Mucosa of rectum (tissue), 2 donors: ENCODE results near the gene CHD5.

Experiments used
- H3K27ac ChIP-seq, 2 donors: one replicate each; pipeline ENCODE4 v1.7.0; 2013; ENCODE audit warnings: inconsistent platforms in 2 of 2, low read depth in 2 of 2, low read length in 2 of 2
- H3K27me3 ChIP-seq, 2 donors: one replicate each; pipeline ENCODE4 v1.7.0; 2013; ENCODE audit warnings: low read length in 2 of 2; ENCODE audit not compliant: control insufficient read depth in 2 of 2, insufficient read depth in 2 of 2
- H3K36me3 ChIP-seq, 2 donors: one replicate each; pipeline ENCODE4 v1.7.0; 2013; ENCODE audit warnings: low read length in 2 of 2; ENCODE audit not compliant: control insufficient read depth in 2 of 2, insufficient read depth in 2 of 2
- H3K4me1 ChIP-seq, 2 donors: one replicate each; pipeline ENCODE4 v1.7.0; 2013; ENCODE audit warnings: low read length in 2 of 2, mild to moderate bottlenecking in 1 of 2; ENCODE audit not compliant: control insufficient read depth in 2 of 2, insufficient read depth in 2 of 2
- H3K4me3 ChIP-seq, 2 donors: one replicate each; pipeline ENCODE4 v1.7.0; 2013; ENCODE audit warnings: low read length in 2 of 2
- H3K9ac ChIP-seq, 2 donors: one replicate each; pipeline ENCODE4 v1.7.0; 2013; ENCODE audit warnings: low read length in 2 of 2, low read depth in 1 of 2, mild to moderate bottlenecking in 1 of 2
- H3K9me3 ChIP-seq, 2 donors: one replicate each; pipeline ENCODE4 v1.7.0; 2013; ENCODE audit warnings: low read length in 2 of 2; ENCODE audit not compliant: control insufficient read depth in 2 of 2
- donor health status: healthy.
- donor health status: Normal muscosa, but diverticular disease.

The CHD5 gene

DNA sequence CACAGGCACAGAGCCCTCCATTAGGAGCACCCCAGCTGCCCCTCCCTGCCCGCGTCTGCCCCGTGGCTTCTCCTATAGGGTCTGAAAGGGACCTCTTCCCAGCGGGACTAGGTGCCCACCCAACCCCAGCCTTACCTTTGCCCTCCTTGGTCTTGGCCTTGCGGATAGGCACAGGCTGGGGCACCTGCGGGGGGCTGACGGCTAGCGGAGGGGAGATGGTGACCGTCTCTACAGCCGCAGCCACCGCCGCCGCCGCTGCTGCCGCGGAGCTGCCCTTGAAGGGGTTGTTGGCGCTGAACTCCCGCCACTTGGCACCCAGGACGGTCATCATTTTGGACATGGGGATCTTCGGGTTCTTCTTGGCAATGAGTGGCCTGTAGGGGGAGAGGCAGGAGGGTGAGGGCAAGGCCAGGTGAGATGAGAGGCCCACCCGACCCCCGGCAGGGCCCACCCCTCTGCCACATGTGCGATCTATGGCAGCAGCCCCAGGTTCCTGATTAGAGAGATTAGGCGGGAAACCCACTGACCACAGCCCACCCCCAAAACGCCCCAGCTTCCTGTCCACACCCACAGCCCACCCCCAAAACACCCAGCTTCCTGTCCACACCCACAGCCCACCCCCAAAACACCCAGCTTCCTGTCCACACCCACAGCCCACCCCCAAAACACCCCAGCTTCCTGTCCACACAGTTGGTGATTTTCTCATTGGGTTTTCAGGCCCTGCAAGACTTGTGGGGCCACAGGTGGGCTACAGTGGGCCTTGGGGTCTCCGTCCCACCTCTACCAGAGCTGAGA, 25.4 kb downstream of the CHD5 start:
- H3K9ac ChIP-seq, result no peak overlapping the region
- no peaks in the 10 kb centered on the region for H3K9me3 ChIP-seq
- H3K4me3 ChIP-seq, result no peak overlapping the region
- H3K36me3 ChIP-seq, result no peaks in the 10 kb centered on the region
- peaks cover 3 to 18% of the 10 kb centered on the region in 2 donors for H3K4me1 ChIP-seq
- no peak overlapping the region for H3K27ac ChIP-seq
- H3K27me3 ChIP-seq, result no peaks in the 10 kb centered on the region

DNA sequence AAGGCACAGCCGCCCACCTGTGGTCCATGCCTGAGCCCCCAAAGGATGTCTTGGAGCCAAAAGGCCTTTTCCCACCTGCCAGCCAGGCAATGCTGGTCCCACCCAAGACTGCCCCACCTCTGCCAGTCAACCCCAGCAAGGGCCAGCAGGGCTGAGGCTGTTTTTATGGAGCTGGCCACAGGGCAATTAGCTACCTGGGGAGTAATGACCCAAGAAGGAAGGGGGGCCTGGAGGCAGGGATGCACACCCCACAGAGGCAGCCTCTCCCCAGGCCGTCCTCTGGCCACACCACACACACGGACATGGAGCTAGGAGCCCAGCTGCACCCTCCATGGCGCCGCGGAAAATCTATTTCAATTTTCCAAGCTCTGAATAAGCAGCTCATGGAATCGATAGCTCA, 27.2 kb downstream of the CHD5 start:
- Histone ChIP-seq H3K27me3 (peaks cover 0 to 3% of the 10 kb centered on the region in 2 donors), H3K4me1 (peaks cover 3 to 15% of the 10 kb centered on the region in 2 donors), H3K27ac (no peak overlapping the region), H3K9ac (no peak overlapping the region), H3K4me3 (no peak overlapping the region), H3K36me3 (no peaks in the 10 kb centered on the region), H3K9me3 (no peaks in the 10 kb centered on the region)

DNA sequence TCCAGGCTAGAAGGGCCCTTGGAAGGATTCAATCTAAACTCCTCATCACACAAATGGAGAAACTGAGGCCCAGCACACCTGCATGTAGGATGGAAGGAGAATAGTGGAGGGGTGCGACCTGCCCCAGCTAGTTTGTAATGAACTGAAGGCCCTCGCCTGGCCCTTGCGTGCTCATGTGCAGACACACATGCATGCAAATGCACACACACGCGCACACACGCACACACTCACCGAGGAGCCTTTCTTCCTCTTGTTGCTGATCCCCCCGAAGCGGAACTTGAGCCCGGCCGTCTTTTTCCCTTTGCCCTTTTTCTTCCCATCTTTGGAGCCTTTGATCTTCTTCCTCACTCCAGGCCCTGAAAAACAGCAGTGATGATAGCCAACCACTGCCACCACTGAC, 27.9 kb downstream of the CHD5 start:
- Histone ChIP-seq H3K27ac (no peak overlapping the region), H3K27me3 (peaks cover 0 to 6% of the 10 kb centered on the region in 2 donors), H3K9me3 (no peaks in the 10 kb centered on the region), H3K9ac (no peak overlapping the region), H3K36me3 (no peaks in the 10 kb centered on the region), H3K4me3 (no peak overlapping the region), H3K4me1 (peaks cover 0 to 8% of the 10 kb centered on the region in 2 donors)

DNA sequence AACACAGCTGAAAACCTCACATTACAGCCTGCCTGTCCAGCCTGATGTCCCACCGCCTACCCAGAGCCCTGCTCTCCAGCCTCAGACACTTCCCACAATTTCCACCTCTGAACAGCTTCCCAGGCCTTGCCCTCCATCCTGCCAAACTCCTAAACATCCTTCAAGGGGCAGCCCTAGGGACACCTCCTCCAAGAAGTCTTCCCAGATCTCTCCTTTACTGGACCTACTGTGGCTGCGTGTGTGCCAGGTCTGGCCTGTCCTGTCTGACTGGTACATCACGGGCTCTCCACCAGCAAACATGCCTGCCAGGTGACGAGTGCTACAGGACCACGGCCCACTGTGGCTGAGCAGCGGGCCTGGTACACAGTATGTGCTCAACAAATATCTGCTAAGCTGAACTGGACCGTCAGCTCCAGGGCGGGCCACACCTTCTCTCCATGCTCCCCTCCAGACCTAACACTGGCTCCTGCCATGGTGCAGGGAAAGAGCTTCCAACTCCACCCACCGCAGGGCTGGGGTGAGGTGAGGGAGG, 28.8 kb downstream of the CHD5 start:
- Histone ChIP-seq H3K27ac (no peak overlapping the region), H3K4me1 (no peaks in the 10 kb centered on the region), H3K9me3 (no peaks in the 10 kb centered on the region), H3K9ac (no peak overlapping the region), H3K4me3 (no peak overlapping the region), H3K27me3 (peaks cover 0 to 6% of the 10 kb centered on the region in 2 donors), H3K36me3 (no peaks in the 10 kb centered on the region)

DNA sequence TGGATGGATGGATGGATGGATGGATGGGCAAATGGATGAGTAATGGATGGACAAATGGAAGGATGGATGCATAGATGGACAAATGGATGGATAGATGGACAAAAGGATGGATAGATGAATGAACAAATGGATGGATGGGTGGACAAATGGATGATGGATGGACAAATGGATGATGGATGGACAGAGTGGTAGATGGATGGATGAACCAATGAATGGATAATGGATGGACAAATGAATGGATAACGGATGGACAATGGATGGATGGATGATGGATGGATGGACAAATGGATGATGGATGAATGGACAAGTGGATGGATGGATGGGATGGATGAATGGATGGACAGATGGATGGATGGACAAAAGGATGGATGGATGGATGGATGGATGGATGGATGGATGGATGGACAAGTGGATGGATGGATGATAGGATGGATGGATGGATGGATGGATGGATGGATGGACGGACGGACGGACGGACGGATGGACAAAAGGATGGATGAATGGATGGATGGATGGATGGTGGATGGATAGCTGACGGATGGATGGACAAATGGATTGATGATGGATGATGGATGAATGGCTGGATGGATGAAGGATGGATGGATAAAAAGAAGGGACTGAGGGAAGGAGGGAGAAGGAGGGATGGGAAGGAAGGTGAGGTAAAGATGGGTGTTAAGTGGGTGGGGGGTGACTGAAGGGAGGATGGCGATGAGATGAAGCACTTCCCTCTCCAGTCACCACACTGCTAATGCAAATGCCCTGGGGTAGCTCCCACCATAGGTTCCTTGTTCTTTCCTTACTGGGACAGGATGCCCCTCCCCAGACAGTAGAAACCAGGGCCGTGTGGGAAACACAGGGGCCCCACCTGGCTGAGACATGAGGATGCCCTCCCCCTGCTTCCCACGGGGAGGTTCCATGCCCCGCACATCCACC, 29.8 kb downstream of the CHD5 start:
- Histone ChIP-seq H3K27ac (no peak overlapping the region), H3K9me3 (no peaks in the 10 kb centered on the region), H3K36me3 (no peaks in the 10 kb centered on the region), H3K9ac (no peak overlapping the region), H3K4me3 (no peak overlapping the region), H3K27me3 (peaks cover 0 to 6% of the 10 kb centered on the region in 2 donors), H3K4me1 (no peaks in the 10 kb centered on the region)

DNA sequence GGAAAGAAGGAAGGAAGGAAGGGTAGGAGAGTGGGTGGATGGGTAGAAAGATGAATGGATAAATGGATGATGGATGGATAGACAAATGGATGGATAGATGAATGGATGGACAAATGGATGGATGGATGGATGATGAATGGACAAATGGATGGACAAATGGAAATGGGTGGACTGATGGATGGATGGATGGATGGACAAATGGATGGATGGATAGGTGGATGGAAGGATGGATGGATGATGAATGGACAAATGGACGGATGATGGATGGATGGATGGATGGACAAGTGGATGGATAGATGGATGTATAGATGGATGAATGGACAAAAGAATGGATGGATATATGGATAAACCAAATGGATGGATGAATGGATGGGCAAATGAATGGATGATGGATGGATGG, 30.5 kb downstream of the CHD5 start:
- H3K9me3 ChIP-seq, result no peaks in the 10 kb centered on the region
- peaks cover 0 to 6% of the 10 kb centered on the region in 2 donors for H3K27me3 ChIP-seq
- H3K36me3 ChIP-seq, result no peaks in the 10 kb centered on the region
- H3K9ac ChIP-seq, result no peak overlapping the region
- no peak overlapping the region for H3K4me3 ChIP-seq
- no peak overlapping the region for H3K27ac ChIP-seq
- no peaks in the 10 kb centered on the region for H3K4me1 ChIP-seq

DNA sequence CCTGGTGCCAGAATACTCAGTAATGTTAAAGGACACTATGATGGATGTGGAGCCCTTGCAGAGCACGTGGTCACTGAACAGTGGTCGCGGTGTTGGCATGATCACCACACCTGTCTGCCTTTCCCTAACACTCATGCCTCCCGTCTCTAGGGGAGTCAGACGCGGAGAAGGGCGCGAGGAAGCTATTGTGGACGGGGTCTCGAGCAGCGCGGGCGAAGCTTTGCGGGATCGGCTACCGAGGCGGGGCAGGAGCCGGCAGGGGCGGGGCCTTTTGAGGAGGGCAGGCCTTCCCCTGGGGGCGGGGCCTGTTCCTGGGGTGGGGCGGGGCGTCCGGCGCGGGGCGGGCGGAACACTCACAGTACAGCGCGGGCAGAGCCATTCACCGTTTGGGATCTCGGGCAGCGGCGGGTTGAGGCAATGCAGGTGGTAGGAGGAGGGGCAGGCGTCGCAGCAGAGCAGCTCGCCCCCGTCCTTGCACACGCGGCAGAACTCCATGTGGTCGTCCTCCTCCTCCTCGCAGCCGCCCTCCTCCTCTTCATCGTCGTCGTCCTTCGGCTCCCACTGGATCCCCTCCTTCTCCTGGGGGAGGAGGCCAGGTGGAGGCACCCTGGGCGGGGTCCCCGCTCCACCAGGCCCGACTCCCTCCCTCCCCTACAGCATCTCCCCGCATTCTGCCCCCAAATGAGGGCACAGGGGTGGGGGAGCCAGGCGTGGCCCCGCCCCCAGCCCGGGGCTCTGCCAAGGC, 31.5 kb downstream of the CHD5 start:
- no peaks in the 10 kb centered on the region for H3K36me3 ChIP-seq
- H3K27me3 ChIP-seq, result peaks cover 0 to 6% of the 10 kb centered on the region in 2 donors
- no peak overlapping the region for H3K27ac ChIP-seq
- no peak overlapping the region for H3K4me3 ChIP-seq
- no peak overlapping the region for H3K9ac ChIP-seq
- H3K4me1 ChIP-seq, result no peaks in the 10 kb centered on the region
- H3K9me3 ChIP-seq, result no peaks in the 10 kb centered on the region

DNA sequence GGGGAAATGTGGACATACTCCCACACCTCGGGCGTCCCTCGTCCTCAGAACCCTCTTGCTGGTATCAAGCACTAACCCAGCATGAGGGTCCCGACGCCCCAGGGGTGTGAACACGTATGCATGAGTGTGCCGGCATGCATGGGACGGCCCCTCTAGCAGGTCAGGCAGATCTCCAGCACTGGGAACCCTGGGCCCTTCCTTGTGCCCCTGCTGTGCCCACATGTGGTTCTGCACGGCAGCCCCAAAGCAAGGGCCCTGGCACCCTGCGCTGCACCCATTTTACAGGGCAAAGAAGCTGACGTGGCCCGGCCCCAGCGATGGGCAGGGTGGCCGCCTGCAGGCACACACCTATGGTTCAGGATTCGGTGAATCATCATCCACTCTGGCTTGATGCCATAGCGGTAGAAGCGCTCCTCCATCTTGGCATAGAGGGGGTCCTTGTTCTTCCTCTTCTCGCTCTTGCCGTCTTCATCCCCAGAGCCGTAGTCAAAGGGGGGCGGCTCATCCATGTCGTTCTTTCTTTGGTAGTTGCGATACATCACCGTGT, 34.2 kb downstream of the CHD5 start:
- Histone ChIP-seq H3K27me3 (peaks cover 0 to 6% of the 10 kb centered on the region in 2 donors), H3K4me3 (no peak overlapping the region), H3K9me3 (no peaks in the 10 kb centered on the region), H3K27ac (no peak overlapping the region), H3K9ac (no peak overlapping the region), H3K4me1 (no peaks in the 10 kb centered on the region), H3K36me3 (no peaks in the 10 kb centered on the region)

DNA sequence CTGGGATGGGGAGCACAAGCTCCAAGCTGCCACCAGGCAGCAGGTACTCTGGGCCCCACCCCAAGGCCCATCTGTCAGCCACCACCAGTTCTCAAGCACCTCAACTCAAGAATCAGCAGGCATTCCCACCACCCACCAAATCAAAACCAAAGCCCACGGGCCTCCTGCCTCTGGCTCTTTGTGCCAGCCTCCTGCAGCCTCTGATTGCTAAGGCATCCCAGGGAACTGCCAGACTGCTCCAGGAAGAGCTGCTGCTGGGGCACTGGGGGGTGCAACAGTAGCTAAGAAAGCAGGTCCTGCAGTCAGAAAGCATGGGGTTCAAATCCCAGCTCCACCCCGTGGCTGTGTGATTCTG, 34.7 kb downstream of the CHD5 start:
- Histone ChIP-seq H3K9me3 (no peaks in the 10 kb centered on the region), H3K27me3 (peaks cover 0 to 6% of the 10 kb centered on the region in 2 donors), H3K4me3 (no peak overlapping the region), H3K4me1 (no peaks in the 10 kb centered on the region), H3K27ac (no peak overlapping the region), H3K36me3 (no peaks in the 10 kb centered on the region), H3K9ac (no peak overlapping the region)
